MM.1S (cell line): ENCODE data around the gene MLANA.

Experiments used
- DNase-seq: peaks from one replicate; pipeline ENCODE4 v3.0.0-alpha.2; 2015
- H2AFZ ChIP-seq: fragments of 300-600 bp; sonication (generic); 2 replicates; pipeline ENCODE4 v1.6.0; 2016; ENCODE audit warnings: antibody characterized with exemption, low read length
- H3F3A ChIP-seq: fragments of 300-600 bp; sonication (generic); 2 replicates; pipeline ENCODE4 v1.6.1; 2016; ENCODE audit warnings: mild to moderate bottlenecking, antibody characterized with exemption, low read length, moderate library complexity, mixed read lengths; ENCODE audit not compliant: insufficient read depth
- H3K27ac ChIP-seq: fragments of 300-600 bp; sonication (generic); 2 replicates; pipeline ENCODE4 v1.5.1; 2016; ENCODE audit warnings: mild to moderate bottlenecking, low read length
- H3K27me3 ChIP-seq: fragments of 300-600 bp; sonication (generic); replicated peaks from 2 replicates; pipeline ENCODE4 v1.6.0; 2016; ENCODE audit warnings: low read length; ENCODE audit not compliant: insufficient read depth
- H3K36me3 ChIP-seq: fragments of 300-600 bp; sonication (generic); replicated peaks from 2 replicates; pipeline ENCODE4 v1.6.1; 2016; ENCODE audit warnings: mild to moderate bottlenecking, low read length, mixed read lengths; ENCODE audit not compliant: insufficient read depth
- H3K4me1 ChIP-seq: fragments of 300-600 bp; sonication (generic); 2 replicates; pipeline ENCODE4 v1.6.1; 2016; ENCODE audit warnings: low read length, mixed read lengths
- H3K4me2 ChIP-seq: fragments of 300-600 bp; sonication (generic); 2 replicates; pipeline ENCODE4 v1.6.0; 2016; ENCODE audit warnings: low read depth, low read length
- H3K4me3 ChIP-seq: fragments of 300-600 bp; sonication (generic); 2 replicates; pipeline ENCODE4 v1.5.1; 2016; ENCODE audit warnings: low read length, mixed read lengths
- H3K79me2 ChIP-seq: fragments of 300-600 bp; sonication (generic); 2 replicates; pipeline ENCODE4 v1.6.1; 2016; ENCODE audit warnings: mixed run types, low read length, mixed read lengths
- H3K9ac ChIP-seq: fragments of 300-600 bp; sonication (generic); 2 replicates; pipeline ENCODE4 v1.6.1; 2016; ENCODE audit warnings: low read length, mixed read lengths
- H3K9me2 ChIP-seq: fragments of 300-600 bp; sonication (generic); replicated peaks from 2 replicates; pipeline ENCODE4 v1.6.1; 2016; ENCODE audit warnings: mild to moderate bottlenecking, low read length, mixed read lengths; ENCODE audit not compliant: insufficient read depth
- H3K9me3 ChIP-seq: fragments of 300-600 bp; sonication (generic); replicated peaks from 2 replicates; pipeline ENCODE4 v1.6.1; 2016; ENCODE audit warnings: mild to moderate bottlenecking, low read length, mixed read lengths; ENCODE audit not compliant: insufficient read depth
- H4K20me1 ChIP-seq: fragments of 300-600 bp; sonication (generic); 2 replicates; pipeline ENCODE4 v1.6.1; 2016; ENCODE audit warnings: mild to moderate bottlenecking, low read length, moderate library complexity, mixed read lengths; ENCODE audit not compliant: insufficient read depth
- EZH2 ChIP-seq: fragments of 300-600 bp; sonication (generic); optimal IDR thresholded peaks from 2 replicates; pipeline ENCODE3; 2017; ENCODE audit warnings: low read depth, mild to moderate bottlenecking, antibody characterized with exemption, low read length, mixed read lengths
- EZH2phosphoT487 ChIP-seq: fragments of 300-600 bp; sonication (generic); IDR thresholded peaks from 2 replicates; pipeline ENCODE4 v1.6.1; 2018; ENCODE audit warnings: antibody characterized with exemption, low read length
- TF ChIP-seq, protein P1 (sequence below): fragments of 300-600 bp; sonication (generic); IDR thresholded peaks from 2 replicates; pipeline ENCODE4 v1.5.1; 2016; ENCODE audit warnings: antibody characterized with exemption, low read length, mixed read lengths

Gene MLANA

DNA sequence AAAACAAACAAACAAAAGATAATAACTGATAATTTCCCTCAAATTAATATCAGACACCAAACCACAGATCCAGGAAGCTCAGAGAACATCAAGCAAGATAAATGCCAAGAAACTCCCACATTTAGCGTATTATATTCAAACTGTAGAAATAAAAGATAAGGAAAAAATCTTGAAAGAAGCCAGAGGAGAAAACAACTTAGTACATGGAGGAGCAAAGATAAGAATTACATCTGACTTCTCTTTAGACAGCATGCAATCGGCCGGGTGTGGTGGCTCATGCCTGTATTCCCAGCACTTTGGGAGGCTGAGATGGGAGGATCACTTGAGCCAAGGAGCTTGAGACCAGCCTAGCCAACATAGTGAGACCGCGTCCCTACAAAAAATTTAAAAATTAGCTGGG lies 17.2 kb upstream of the MLANA start:
- Histone ChIP-seq H2AFZ (no peak overlapping the region), H3K4me3 (no peak overlapping the region), H3K9ac (no peak overlapping the region), H3K79me2 (no peaks in the 10 kb centered on the region), H3K9me2 (no peaks in the 10 kb centered on the region), H3K4me2 (no peak overlapping the region), H3K27me3 (no peaks in the 10 kb centered on the region), H3K27ac (no peak overlapping the region), H3K36me3 (no peaks in the 10 kb centered on the region), H3F3A (no peaks in the 10 kb centered on the region), H3K9me3 (no peaks in the 10 kb centered on the region), H4K20me1 (no peaks in the 10 kb centered on the region), H3K4me1 (no peaks in the 10 kb centered on the region)
- TF ChIP-seq EZH2 (no peak), EZH2phosphoT487 (no peak)
- TF ChIP-seq, protein P1, sequence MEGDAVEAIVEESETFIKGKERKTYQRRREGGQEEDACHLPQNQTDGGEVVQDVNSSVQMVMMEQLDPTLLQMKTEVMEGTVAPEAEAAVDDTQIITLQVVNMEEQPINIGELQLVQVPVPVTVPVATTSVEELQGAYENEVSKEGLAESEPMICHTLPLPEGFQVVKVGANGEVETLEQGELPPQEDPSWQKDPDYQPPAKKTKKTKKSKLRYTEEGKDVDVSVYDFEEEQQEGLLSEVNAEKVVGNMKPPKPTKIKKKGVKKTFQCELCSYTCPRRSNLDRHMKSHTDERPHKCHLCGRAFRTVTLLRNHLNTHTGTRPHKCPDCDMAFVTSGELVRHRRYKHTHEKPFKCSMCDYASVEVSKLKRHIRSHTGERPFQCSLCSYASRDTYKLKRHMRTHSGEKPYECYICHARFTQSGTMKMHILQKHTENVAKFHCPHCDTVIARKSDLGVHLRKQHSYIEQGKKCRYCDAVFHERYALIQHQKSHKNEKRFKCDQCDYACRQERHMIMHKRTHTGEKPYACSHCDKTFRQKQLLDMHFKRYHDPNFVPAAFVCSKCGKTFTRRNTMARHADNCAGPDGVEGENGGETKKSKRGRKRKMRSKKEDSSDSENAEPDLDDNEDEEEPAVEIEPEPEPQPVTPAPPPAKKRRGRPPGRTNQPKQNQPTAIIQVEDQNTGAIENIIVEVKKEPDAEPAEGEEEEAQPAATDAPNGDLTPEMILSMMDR: no peak
- DNase-seq: no peak

DNA sequence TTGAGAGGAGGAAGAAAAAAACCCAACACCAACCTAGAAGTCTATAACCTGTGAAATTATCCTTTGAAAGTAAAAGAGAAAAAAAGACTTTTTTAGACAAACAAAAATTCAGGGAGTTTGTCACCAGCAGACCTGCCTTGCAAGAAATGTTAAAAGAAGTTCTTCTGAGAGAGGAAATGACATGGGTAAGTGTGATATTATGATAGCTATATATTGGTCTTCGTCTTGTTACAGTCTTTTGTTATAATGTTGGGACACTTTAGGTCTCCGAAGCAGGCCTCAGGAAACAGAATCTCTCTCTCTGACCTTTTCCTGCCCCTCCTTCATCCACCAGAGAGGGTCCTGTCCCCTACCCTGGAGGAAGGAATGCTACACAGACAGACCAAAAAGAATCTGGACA lies 16.6 kb upstream of the MLANA start:
- DNase-seq: no peak
- Histone ChIP-seq H4K20me1 (no peaks in the 10 kb centered on the region), H3K27me3 (no peaks in the 10 kb centered on the region), H3K36me3 (no peaks in the 10 kb centered on the region), H3K27ac (no peak overlapping the region), H3F3A (no peaks in the 10 kb centered on the region), H2AFZ (no peak overlapping the region), H3K4me2 (no peak overlapping the region), H3K4me3 (no peak overlapping the region), H3K79me2 (no peaks in the 10 kb centered on the region), H3K9me2 (no peaks in the 10 kb centered on the region), H3K9me3 (no peaks in the 10 kb centered on the region), H3K4me1 (no peaks in the 10 kb centered on the region), H3K9ac (no peak overlapping the region)
- TF ChIP-seq, protein P1: no peak
- TF ChIP-seq EZH2 (no peak), EZH2phosphoT487 (no peak)

DNA sequence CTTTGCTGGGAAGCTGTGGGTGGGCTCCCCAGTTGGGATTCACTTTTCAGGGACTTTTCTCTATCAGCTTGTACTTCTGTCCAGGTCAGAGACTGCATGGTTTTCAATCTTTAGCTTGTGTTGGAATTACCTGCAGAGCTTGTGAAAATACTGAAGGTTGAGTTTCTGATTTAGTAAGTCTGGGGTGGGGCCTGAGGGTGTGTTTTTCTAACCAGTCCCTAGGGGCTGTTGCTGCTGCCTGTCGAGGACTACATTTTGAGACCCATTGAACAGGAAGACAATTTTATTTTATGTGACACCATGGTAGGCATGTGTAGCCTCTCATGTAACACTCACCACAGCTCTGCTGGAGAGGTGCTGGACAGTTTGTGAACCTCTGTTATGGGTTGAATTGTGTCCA lies 14.7 kb upstream of the MLANA start:
- Histone ChIP-seq H3K9ac (no peak overlapping the region), H2AFZ (no peak overlapping the region), H3K9me2 (no peaks in the 10 kb centered on the region), H3K9me3 (no peaks in the 10 kb centered on the region), H3K27ac (no peak overlapping the region), H3F3A (no peaks in the 10 kb centered on the region), H3K79me2 (no peaks in the 10 kb centered on the region), H3K4me1 (no peaks in the 10 kb centered on the region), H3K4me3 (no peak overlapping the region), H3K27me3 (no peaks in the 10 kb centered on the region), H3K36me3 (no peaks in the 10 kb centered on the region), H4K20me1 (no peaks in the 10 kb centered on the region), H3K4me2 (no peak overlapping the region)
- no peak for DNase-seq
- no peak for TF ChIP-seq EZH2
- TF ChIP-seq EZH2phosphoT487: no peak
- TF ChIP-seq, protein P1: no peak
